Hematopoietic multipotent progenitor cell treated with erythropoietin and hydrocortisone succinate and interleukin-3 and kit ligand, for 15 days (in vitro differentiated cells): ENCODE data around the gene ERCC2.
"Not testable (repeated sequence)": the region's sequence is repeated elsewhere in the genome, so short reads cannot be mapped to it uniquely, and the experiment has no call there.

ENCODE experiments used
- DNase-seq: peaks from one replicate; pipeline ENCODE4 v3.0.0-alpha.2; 2015; ENCODE audit warnings: low spot score

Gene ERCC2

GRCh38 chr19:45354241-45354842 lies 16.0 kb downstream of the ERCC2 start:
- peak; percentile 88 for DNase-seq

- peak; percentile 52 for DNase-seq
Observed at GRCh38 chr19:45352914-45353796, 17.2 kb downstream of the ERCC2 start.

- no peak for DNase-seq
Observed at GRCh38 chr19:45352471-45352870, 17.9 kb downstream of the ERCC2 start.

- no peak for DNase-seq
Observed at GRCh38 chr19:45352062-45352461, 18.3 kb downstream of the ERCC2 start.

GRCh38 chr19:45351401-45351952 lies 18.9 kb downstream of the ERCC2 start:
- no peak for DNase-seq

- DNase-seq = no peak
Observed at GRCh38 chr19:45350477-45351058, 19.8 kb downstream of the ERCC2 start.

GRCh38 chr19:45349430-45349941 lies 20.9 kb downstream of the ERCC2 start:
- no peak for DNase-seq

- DNase-seq = no peak
Observed at GRCh38 chr19:45349126-45349415, 21.3 kb downstream of the ERCC2 start.

GRCh38 chr19:45348367-45349125 lies 21.8 kb downstream of the ERCC2 start:
- DNase-seq = no peak

GRCh38 chr19:45347570-45348366 lies 22.6 kb downstream of the ERCC2 start:
- no peak for DNase-seq

- no peak for DNase-seq
Observed at GRCh38 chr19:45346449-45346848, 23.9 kb downstream of the ERCC2 start.

- no peak for DNase-seq
Observed at GRCh38 chr19:45345506-45345860, 24.9 kb downstream of the ERCC2 start.

GRCh38 chr19:45344621-45345505 lies 25.5 kb downstream of the ERCC2 start:
- DNase-seq = no peak

- DNase-seq = no peak
Observed at GRCh38 chr19:45342911-45343310, 27.5 kb downstream of the ERCC2 start.

GRCh38 chr19:45340899-45341453 lies 29.4 kb downstream of the ERCC2 start:
- no peak for DNase-seq

- DNase-seq = peak; percentile 52
Observed at GRCh38 chr19:45340232-45340898, 30.0 kb downstream of the ERCC2 start, which contains the start of gene KLC3. KLC3 (plus strand) TSS chr19:45340750; CDS start chr19:45345542, 4,792 bp downstream.

- DNase-seq = no peak
Observed at GRCh38 chr19:45339629-45340028, 30.7 kb downstream of the ERCC2 start.

GRCh38 chr19:45336696-45337251 lies 33.6 kb downstream of the ERCC2 start:
- DNase-seq = no peak

GRCh38 chr19:45334881-45335280 lies 35.5 kb downstream of the ERCC2 start:
- DNase-seq = not testable (repeated sequence)
